ENCODE measurements around the gene IMP3. TPM values are rescaled to one million over a fixed set of nuclear protein-coding genes. Genes with fewer than 3 reads are reported as not detected.

IMP3 gene
- total RNA-seq, 4 donors from 2014 or later, result 161 to 204 (median 185) TPM

GRCh38 chr15:75647370-75648155, 7.5 kb upstream of the IMP3 start, which contains the start of gene SNX33:
Gene SNX33 (plus strand): TSS chr15:75647912. CDS start chr15:75649103, 1,191 bp downstream.
- WGBS, 2 donors, result 0 to 1% methylated on average over 29 to 55 of the region's 76 CpGs
- intact Hi-C loops (cut with DNase I; ENCODE audit: low total_unique reads), result no loop called here
- TF ChIP-seq POLR2A (IDR thresholded peaks at IDR 0.05) (no peak), CTCF (IDR thresholded peaks at IDR 0.05) (no peak)
- peak within 1 kb of the TSS; percentile 91 for H3K4me3 ChIP-seq (ENCODE audit: low read depth, poor library complexity, severe bottlenecking)
- DNase-seq (ENCODE audit: low spot score in 2 of 2), result peak; percentile 53 to 95

GRCh38 chr15:75646944-75647364, 6.9 kb upstream of the IMP3 start:
- peak in 1 of 2 donors; percentile 88 for DNase-seq (ENCODE audit: low spot score in 2 of 2)
- TF ChIP-seq POLR2A (IDR thresholded peaks at IDR 0.05), result no peak
- TF ChIP-seq CTCF (IDR thresholded peaks at IDR 0.05), result no peak
- peak overlapping the region; percentile 91 for H3K4me3 ChIP-seq (ENCODE audit: low read depth, poor library complexity, severe bottlenecking)
- 0 to 1% methylated on average over 26 of the region's 26 CpGs for WGBS, 2 donors
- intact Hi-C loops (cut with DNase I; ENCODE audit: low total_unique reads), result no loop called here

GRCh38 chr15:75646112-75646943, 6.3 kb upstream of the IMP3 start:
- DNase-seq (ENCODE audit: low spot score in 2 of 2), result no peak
- H3K4me3 ChIP-seq (ENCODE audit: low read depth, poor library complexity, severe bottlenecking), result peak overlapping the region; percentile 91
- no peak for TF ChIP-seq POLR2A (IDR thresholded peaks at IDR 0.05)
- TF ChIP-seq CTCF (IDR thresholded peaks at IDR 0.05), result no peak
- 26 to 35% methylated on average over 5 of the region's 5 CpGs for WGBS, 2 donors
- intact Hi-C loops (cut with DNase I; ENCODE audit: low total_unique reads), result no loop called here

GRCh38 chr15:75644376-75644775, 4.4 kb upstream of the IMP3 start:
- intact Hi-C loops (cut with DNase I; ENCODE audit: low total_unique reads), result no loop called here
- whole genome bisulfite sequencing, 2 donors, result 79 to 86% methylated on average over 2 of the region's 2 CpGs
- no peak for TF ChIP-seq CTCF (IDR thresholded peaks at IDR 0.05)
- no peak for TF ChIP-seq POLR2A (IDR thresholded peaks at IDR 0.05)

GRCh38 chr15:75641603-75642002, 1.6 kb upstream of the IMP3 start:
- no peak for TF ChIP-seq CTCF (IDR thresholded peaks at IDR 0.05)
- no peak for TF ChIP-seq POLR2A (IDR thresholded peaks at IDR 0.05)
- DNase-seq (ENCODE audit: low spot score in 2 of 2), result no peak
- 84 to 88% methylated on average over 5 of the region's 5 CpGs for WGBS, 2 donors
- no peak overlapping the region for H3K4me3 ChIP-seq (ENCODE audit: low read depth, poor library complexity, severe bottlenecking)
- intact Hi-C loops (cut with DNase I; ENCODE audit: low total_unique reads), result no loop called here

More at GRCh38 chr15:75644376-75644775, 4.4 kb upstream of the IMP3 start:
- DNase-seq (ENCODE audit: low spot score in 2 of 2), result no peak
- H3K4me3 ChIP-seq (ENCODE audit: low read depth, poor library complexity, severe bottlenecking), result no peak overlapping the region

All from lower leg skin (tissue), 4 donors.